Neural cell (in vitro differentiated cells): Measurements from ENCODE around the gene S100B.

Source experiments
- EZH2 ChIP-seq: fragments of 200-600, 300-800 bp; shearing (Covaris generic), sonication (generic); IDR thresholded peaks from 2 replicates; pipeline ENCODE4 v1.6.1; 2014; ENCODE audit warnings: antibody characterized with exemption, low read length, borderline replicate concordance, mild to moderate bottlenecking; ENCODE audit not compliant: insufficient read depth, poor library complexity, severe bottlenecking
- MXI1 ChIP-seq: fragments of 450-650 bp; conservative IDR thresholded peaks from 2 replicates; pipeline ENCODE4 v1.6.1; 2014; ENCODE audit warnings: antibody characterized with exemption, mild to moderate bottlenecking; ENCODE audit not compliant: poor library complexity, severe bottlenecking
- POLR2AphosphoS5 ChIP-seq: IDR thresholded peaks from 2 replicates; pipeline ENCODE4 v1.6.1; 2012
- RAD21 ChIP-seq: fragments of 450-650 bp; conservative IDR thresholded peaks from 2 replicates; pipeline ENCODE4 v1.6.1; 2014; ENCODE audit warnings: antibody characterized with exemption, mild to moderate bottlenecking, moderate library complexity
- REST ChIP-seq: IDR thresholded peaks from 2 replicates; pipeline ENCODE4 v1.6.1; 2012; ENCODE audit warnings: borderline replicate concordance
- TAF1 ChIP-seq: IDR thresholded peaks from 2 replicates; pipeline ENCODE4 v1.6.1; 2012; ENCODE audit warnings: low read depth
- TF ChIP-seq, protein P1 (sequence below): fragments of 450-650 bp; IDR thresholded peaks from 2 replicates; pipeline ENCODE4 v1.5.1; 2014; ENCODE audit warnings: antibody characterized with exemption, mild to moderate bottlenecking, moderate library complexity; ENCODE audit not compliant: poor library complexity, severe bottlenecking

DNA sequence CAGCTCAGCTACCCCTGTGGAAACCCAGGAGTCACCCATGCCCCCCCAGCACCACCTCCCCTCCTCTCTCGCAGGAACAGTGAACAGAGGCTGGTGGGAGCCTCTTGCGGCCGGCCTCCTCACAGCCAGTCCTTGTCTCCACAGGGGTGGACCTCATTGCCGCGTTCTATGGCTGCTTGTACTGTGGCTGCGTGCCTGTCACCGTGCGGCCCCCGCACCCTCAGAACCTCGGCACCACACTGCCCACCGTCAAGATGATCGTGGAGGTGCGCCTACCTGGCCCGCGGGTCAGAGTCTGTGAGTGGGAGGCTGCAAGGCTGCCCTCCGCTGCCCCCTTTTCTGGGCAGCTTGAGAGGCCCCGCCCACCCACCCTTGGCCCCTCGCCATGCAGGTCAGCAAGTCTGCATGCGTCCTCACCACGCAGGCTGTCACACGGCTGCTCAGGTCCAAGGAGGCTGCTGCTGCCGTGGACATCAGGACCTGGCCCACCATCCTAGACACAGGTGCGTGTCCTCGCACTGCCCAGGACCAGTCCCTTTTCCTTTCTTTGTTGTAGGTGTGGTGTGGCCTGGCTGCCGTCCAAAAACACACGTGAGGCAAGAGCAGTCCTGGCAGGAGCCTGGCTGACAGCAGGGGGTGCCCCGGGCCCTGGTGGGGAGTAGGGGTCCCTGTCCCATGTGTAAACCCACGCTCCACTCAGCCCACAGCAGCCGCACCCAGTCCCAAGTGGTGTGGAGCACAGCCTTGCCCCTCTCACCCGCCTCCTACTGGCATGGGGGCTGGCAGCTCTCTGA lies 50.3 kb downstream of the S100B start:
- TF ChIP-seq, protein P1, sequence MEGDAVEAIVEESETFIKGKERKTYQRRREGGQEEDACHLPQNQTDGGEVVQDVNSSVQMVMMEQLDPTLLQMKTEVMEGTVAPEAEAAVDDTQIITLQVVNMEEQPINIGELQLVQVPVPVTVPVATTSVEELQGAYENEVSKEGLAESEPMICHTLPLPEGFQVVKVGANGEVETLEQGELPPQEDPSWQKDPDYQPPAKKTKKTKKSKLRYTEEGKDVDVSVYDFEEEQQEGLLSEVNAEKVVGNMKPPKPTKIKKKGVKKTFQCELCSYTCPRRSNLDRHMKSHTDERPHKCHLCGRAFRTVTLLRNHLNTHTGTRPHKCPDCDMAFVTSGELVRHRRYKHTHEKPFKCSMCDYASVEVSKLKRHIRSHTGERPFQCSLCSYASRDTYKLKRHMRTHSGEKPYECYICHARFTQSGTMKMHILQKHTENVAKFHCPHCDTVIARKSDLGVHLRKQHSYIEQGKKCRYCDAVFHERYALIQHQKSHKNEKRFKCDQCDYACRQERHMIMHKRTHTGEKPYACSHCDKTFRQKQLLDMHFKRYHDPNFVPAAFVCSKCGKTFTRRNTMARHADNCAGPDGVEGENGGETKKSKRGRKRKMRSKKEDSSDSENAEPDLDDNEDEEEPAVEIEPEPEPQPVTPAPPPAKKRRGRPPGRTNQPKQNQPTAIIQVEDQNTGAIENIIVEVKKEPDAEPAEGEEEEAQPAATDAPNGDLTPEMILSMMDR = no peak
- no peak for TF ChIP-seq TAF1
- TF ChIP-seq REST = no peak
- no peak for TF ChIP-seq POLR2AphosphoS5
- no peak for TF ChIP-seq RAD21
- TF ChIP-seq MXI1 = no peak
- TF ChIP-seq EZH2 = no peak
